Chondrocyte (in vitro differentiated cells): Measurements from ENCODE around the gene NLE1. TPM values are rescaled to one million over a fixed set of nuclear protein-coding genes. Genes with fewer than 3 reads are reported as not detected.
"Not testable (repeated sequence)": the region's sequence is repeated elsewhere in the genome, so short reads cannot be mapped to it uniquely, and the experiment has no call there.

ENCODE experiments used
- DNase-seq: peaks from one replicate; pipeline ENCODE4 v3.0.0; 2021; ENCODE audit warnings: mixed read lengths, low spot score
- H3K27ac Mint-ChIP-seq: one replicate; pipeline ENCODE4 v1.8.0; 2021; ENCODE audit warnings: mild to moderate bottlenecking, moderate library complexity, mixed read lengths; ENCODE audit not compliant: unreplicated experiment
- H3K27me3 Mint-ChIP-seq: 2 replicates; pipeline ENCODE4 v1.8.0; 2021; ENCODE audit warnings: low read depth, mixed read lengths
- H3K36me3 Mint-ChIP-seq: 2 replicates; pipeline ENCODE4 v1.8.0; 2021; ENCODE audit warnings: low read depth, mixed read lengths
- H3K4me1 Mint-ChIP-seq: 2 replicates; pipeline ENCODE4 v1.8.0; 2021; ENCODE audit warnings: low read depth, mild to moderate bottlenecking, mixed read lengths
- H3K4me3 Mint-ChIP-seq: one replicate; pipeline ENCODE4 v1.8.0; 2021; ENCODE audit warnings: mild to moderate bottlenecking, moderate library complexity, mixed read lengths; ENCODE audit not compliant: unreplicated experiment
- H3K9me3 Mint-ChIP-seq: 2 replicates; pipeline ENCODE4 v1.8.0; 2021; ENCODE audit warnings: low read depth, mixed read lengths
- CTCF ChIP-seq: fragments of 200-600 bp; sonication (generic); IDR thresholded peaks from 2 replicates; pipeline ENCODE4 v1.5.0; 2021; ENCODE audit warnings: antibody characterized with exemption, mild to moderate bottlenecking, moderate library complexity
- total RNA-seq: library from RNA; stranded (reverse); gene quantifications from 3 replicates; pipeline ENCODE4 v1.2.1, GENCODE V29; 2021

The NLE1 gene
- total RNA-seq, 1 donor from 2014 or later, result 10.2 TPM

- H3K27ac Mint-ChIP-seq, result no peak overlapping the region
- no peak overlapping the region for H3K4me3 Mint-ChIP-seq
- DNase-seq, result no peak
- H3K27me3 Mint-ChIP-seq, result no peaks in the 10 kb centered on the region
- peaks cover 21% of the 10 kb centered on the region for H3K36me3 Mint-ChIP-seq
- H3K9me3 Mint-ChIP-seq, result no peaks in the 10 kb centered on the region
- no peak for TF ChIP-seq CTCF
- H3K4me1 Mint-ChIP-seq, result no peaks in the 10 kb centered on the region
These were observed 41.1 kb downstream of the NLE1 start for GRCh38 chr17:35101036-35101435.

GRCh38 chr17:35099908-35100307 is 42.2 kb downstream of the NLE1 start:
- TF ChIP-seq CTCF, result no peak
- Mint-ChIP-seq H3K9me3 (no peaks in the 10 kb centered on the region), H3K27me3 (no peaks in the 10 kb centered on the region), H3K27ac (no peak overlapping the region), H3K36me3 (peaks cover 17% of the 10 kb centered on the region), H3K4me3 (no peak overlapping the region), H3K4me1 (peaks cover 1% of the 10 kb centered on the region)
- DNase-seq, result no peak

- Mint-ChIP-seq H3K27me3 (no peaks in the 10 kb centered on the region), H3K4me1 (peaks cover 3% of the 10 kb centered on the region), H3K4me3 (no peak overlapping the region), H3K9me3 (no peaks in the 10 kb centered on the region), H3K27ac (no peak overlapping the region), H3K36me3 (peaks cover 11% of the 10 kb centered on the region)
- DNase-seq, result no peak
- no peak for TF ChIP-seq CTCF
These were observed 44.3 kb downstream of the NLE1 start for GRCh38 chr17:35097776-35098175.

- Mint-ChIP-seq H3K36me3 (peaks cover 7% of the 10 kb centered on the region), H3K4me1 (peaks cover 6% of the 10 kb centered on the region), H3K27ac (no peak overlapping the region), H3K9me3 (no peaks in the 10 kb centered on the region), H3K4me3 (no peak overlapping the region), H3K27me3 (no peaks in the 10 kb centered on the region)
- TF ChIP-seq CTCF, result no peak
- no peak for DNase-seq
These were observed 46.4 kb downstream of the NLE1 start for GRCh38 chr17:35095741-35096140.

- no peak for TF ChIP-seq CTCF
- Mint-ChIP-seq H3K27ac (no peak overlapping the region), H3K36me3 (peaks cover 7% of the 10 kb centered on the region), H3K4me1 (peaks cover 6% of the 10 kb centered on the region), H3K27me3 (no peaks in the 10 kb centered on the region), H3K4me3 (no peak overlapping the region), H3K9me3 (no peaks in the 10 kb centered on the region)
- DNase-seq, result no peak
These were observed 47.2 kb downstream of the NLE1 start for GRCh38 chr17:35094902-35095301.

GRCh38 chr17:35090707-35091106 is 51.4 kb downstream of the NLE1 start:
- not testable (repeated sequence) for DNase-seq, H3K9me3 Mint-ChIP-seq, H3K27ac Mint-ChIP-seq, H3K27me3 Mint-ChIP-seq, H3K4me3 Mint-ChIP-seq, H3K36me3 Mint-ChIP-seq
- peaks cover 31% of the 10 kb centered on the region for H3K4me1 Mint-ChIP-seq
